ENCODE measurements around the gene LAMA2. TPM values are rescaled to one million over a fixed set of nuclear protein-coding genes. Genes with fewer than 3 reads are reported as not detected.

LAMA2 gene
- total RNA-seq, 1 experiment from 2014 or later: 4.2 TPM

- H3K4me2 ChIP-seq (ENCODE audit: insufficient read depth, insufficient read length, low read length): no peak overlapping the region
- H3K9me3 ChIP-seq (ENCODE audit: control insufficient read depth, low read depth, low read length): no peaks in the 10 kb centered on the region
- H3K27me3 Mint-ChIP-seq (ENCODE audit: low read depth): no peaks in the 10 kb centered on the region
Measured at GRCh38 chr6:129105793-129106192, 222.9 kb downstream of the LAMA2 start.

More at GRCh38 chr6:129105793-129106192, 222.9 kb downstream of the LAMA2 start:
- Histone ChIP-seq H4K20me1 (ENCODE audit: control insufficient read depth, insufficient read depth, insufficient read length) (no peaks in the 10 kb centered on the region), H3K4ac (ENCODE audit: low read depth, low read length) (no peak overlapping the region), H3K14ac (ENCODE audit: insufficient read depth, low read length) (no peak overlapping the region), H3K23me2 (ENCODE audit: insufficient read length, low read depth, low read length, poor library complexity, severe bottlenecking) (no peaks in the 10 kb centered on the region), H3K79me1 (ENCODE audit: insufficient read depth, low read depth, low read length, poor library complexity, severe bottlenecking) (no peaks in the 10 kb centered on the region), H2AK5ac (ENCODE audit: insufficient read length, low read length) (no peak overlapping the region), H2AFZ (ENCODE audit: low read length) (no peak overlapping the region), H3K4me1 (ENCODE audit: insufficient read depth, low read length) (no peaks in the 10 kb centered on the region; the same call in 1 of the 2 replicates), H4K91ac (ENCODE audit: insufficient read length, low read depth, low read length) (no peak overlapping the region), H3T11ph (ENCODE audit: low read length) (no peak overlapping the region), H2BK12ac (ENCODE audit: insufficient read length, low read depth, low read length) (no peak overlapping the region), H2BK15ac (ENCODE audit: low read depth, low read length) (no peak overlapping the region), H4K5ac (ENCODE audit: insufficient read length, low read depth, low read length) (no peak overlapping the region), H3K18ac (ENCODE audit: insufficient read length, low read depth, low read length) (no peak overlapping the region), H3K79me2 (ENCODE audit: insufficient read depth, low read length) (no peaks in the 10 kb centered on the region), H2BK20ac (ENCODE audit: low read depth, low read length, poor library complexity, severe bottlenecking) (no peak overlapping the region), H2BK5ac (ENCODE audit: insufficient read length, low read length) (no peak overlapping the region), H3K23ac (ENCODE audit: insufficient read length, low read depth, low read length) (no peak overlapping the region), H3K27ac (ENCODE audit: insufficient read length, low read depth, low read length) (no peak overlapping the region), H3K56ac (ENCODE audit: insufficient read length, low read depth, low read length) (no peak overlapping the region), H2BK120ac (ENCODE audit: low read depth, low read length, poor library complexity, severe bottlenecking) (no peak overlapping the region), H3K27me3 (ENCODE audit: insufficient read depth, low read length) (no peaks in the 10 kb centered on the region), H4K8ac (replicated peaks; ENCODE audit: insufficient read length, low read depth, low read length) (no peak overlapping the region), H3K9ac (ENCODE audit: extremely low read depth, insufficient read length, low read length) (no peak overlapping the region)
- Mint-ChIP-seq H3K9me3 (no peaks in the 10 kb centered on the region), H3K4me3 (no peak overlapping the region), H3K4me1 (peaks cover 17 to 18% of the 10 kb centered on the region in 2 experiments), H3K36me3 (ENCODE audit: insufficient read depth in 1 of 3, low read depth in 3 of 3) (no peaks in the 10 kb centered on the region), H3K27ac (peak overlapping the region in 1 of 3 experiments; percentile 52; a peak in 4 of 7 replicates)
- no peak for TF ChIP-seq CTCF (conservative IDR thresholded peaks at IDR 0.05)
- DNase-seq: no peak
- no CpG with 5 or more reads among the region's 2 CpGs for WGBS (ENCODE audit: extremely low coverage, insufficient read length, low lambda C conversion rate)
